Activated T-helper 2 cell treated with anti-CD3 and anti-CD28 coated beads, Interferon-gamma antibody, Interleukin-2, Interleukin-4, amounts not matched to agents 10 μg/mL and 5 μg/mL and 100 μg/mL, durations not matched to agents 14 hours and 24 hours and 36 hours (primary cell): ENCODE data around the gene RBM19. TPM values are rescaled to one million over a fixed set of nuclear protein-coding genes. Genes with fewer than 3 reads are reported as not detected.

Source experiments
- DNase-seq: peaks from one replicate; pipeline ENCODE4 v3.0.0; 2021; ENCODE audit warnings: low spot score
- H3K27ac Mint-ChIP-seq: one replicate; pipeline ENCODE4 v1.8.0; 2021; ENCODE audit warnings: mixed read lengths
- H3K27me3 Mint-ChIP-seq: one replicate; pipeline ENCODE4 v1.8.0; 2021; ENCODE audit warnings: low read depth, mixed read lengths
- H3K36me3 Mint-ChIP-seq: one replicate; pipeline ENCODE4 v1.8.0; 2021; ENCODE audit warnings: low read depth, mixed read lengths
- H3K4me1 Mint-ChIP-seq: one replicate; pipeline ENCODE4 v1.8.0; 2021; ENCODE audit warnings: low read depth, mixed read lengths
- H3K4me3 Mint-ChIP-seq: one replicate; pipeline ENCODE4 v1.8.0; 2021; ENCODE audit warnings: low read depth, mild to moderate bottlenecking, moderate library complexity, mixed read lengths
- H3K9me3 Mint-ChIP-seq: one replicate; pipeline ENCODE4 v1.8.0; 2021; ENCODE audit warnings: mixed read lengths
- intact Hi-C: fragments of 100-400 bp; cut with micrococcal nuclease; formaldehyde crosslinking; loops from one replicate; pipeline ENCODE4 v1.15.1; 2023
- total RNA-seq: library from RNA; stranded (reverse); gene quantifications from 2 replicates; pipeline ENCODE4 v1.2.3, GENCODE V29; 2022

The RBM19 gene
- total RNA-seq, 1 donor from 2014 or later = 96.8 TPM

- no peaks in the 10 kb centered on the region for H3K4me1 Mint-ChIP-seq
- no peak overlapping the region for H3K4me3 Mint-ChIP-seq
- H3K27ac Mint-ChIP-seq = no peak overlapping the region
- no peaks in the 10 kb centered on the region for H3K36me3 Mint-ChIP-seq
- DNase-seq = no peak
- no peaks in the 10 kb centered on the region for H3K27me3 Mint-ChIP-seq
- intact Hi-C loops = no loop called here
- no peaks in the 10 kb centered on the region for H3K9me3 Mint-ChIP-seq
These were observed 195.7 kb downstream of the RBM19 start for GRCh38 chr12:113770389-113770865.

GRCh38 chr12:113769305-113769704 is 196.8 kb downstream of the RBM19 start:
- Mint-ChIP-seq H3K9me3 (no peaks in the 10 kb centered on the region), H3K4me1 (no peaks in the 10 kb centered on the region), H3K27ac (no peak overlapping the region), H3K27me3 (no peaks in the 10 kb centered on the region), H3K4me3 (no peak overlapping the region), H3K36me3 (no peaks in the 10 kb centered on the region)
- DNase-seq = no peak
- intact Hi-C loops = no loop called here

- no peaks in the 10 kb centered on the region for H3K36me3 Mint-ChIP-seq
- no peak for DNase-seq
These were observed 197.3 kb downstream of the RBM19 start for GRCh38 chr12:113768850-113769249.

DNA sequence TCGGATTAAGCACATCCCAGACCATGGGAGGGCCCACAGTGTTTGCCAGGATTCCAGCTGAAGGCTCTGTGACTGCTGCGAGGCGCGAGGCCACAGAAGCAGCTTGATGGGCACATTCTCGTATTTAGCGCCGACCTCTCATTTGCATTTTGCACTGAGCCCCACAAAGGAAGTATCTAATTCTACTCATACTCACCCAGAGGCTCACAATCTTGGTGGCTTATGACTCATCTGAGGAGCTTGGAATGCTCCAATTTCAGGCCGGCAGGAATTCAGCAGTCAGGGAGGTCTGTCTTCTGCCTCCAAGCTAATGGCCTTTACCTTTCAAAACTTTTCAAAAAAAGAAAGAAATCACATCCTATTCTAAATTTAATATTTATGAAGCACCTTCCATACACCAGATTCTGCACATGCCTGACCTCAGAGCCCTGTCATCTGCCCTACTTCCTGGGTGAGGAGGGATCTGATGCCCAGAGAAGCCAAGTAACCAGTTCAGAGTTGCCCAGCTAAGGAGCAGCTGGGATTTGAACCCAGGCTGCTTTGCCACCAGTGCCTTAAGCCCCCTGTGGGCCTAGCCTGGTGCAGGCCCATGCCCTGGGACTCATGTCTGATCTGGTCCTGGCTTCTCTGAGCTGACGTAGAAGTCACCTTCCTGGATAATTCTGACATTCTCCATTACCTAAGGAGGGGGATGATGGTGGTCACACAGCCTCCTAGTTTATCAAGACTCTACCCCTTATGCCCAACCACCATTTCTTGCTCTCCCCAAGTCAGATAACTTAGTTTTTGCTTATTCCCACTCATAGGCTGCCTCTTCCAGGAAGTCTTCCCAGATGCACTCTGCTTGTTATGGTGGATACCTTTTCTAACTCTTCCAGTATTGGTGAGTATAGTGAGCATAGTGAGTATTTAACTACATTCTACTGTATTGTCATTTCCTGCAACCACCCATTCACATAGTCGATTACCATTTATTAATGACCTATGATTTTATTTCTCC is 198.9 kb downstream of the RBM19 start:
- Mint-ChIP-seq H3K4me1 (no peaks in the 10 kb centered on the region), H3K27me3 (no peaks in the 10 kb centered on the region), H3K4me3 (no peak overlapping the region), H3K9me3 (no peaks in the 10 kb centered on the region), H3K36me3 (no peaks in the 10 kb centered on the region), H3K27ac (no peak overlapping the region)
- intact Hi-C loops = no loop called here
- DNase-seq = no peak

More at GRCh38 chr12:113768850-113769249, 197.3 kb downstream of the RBM19 start:
- no peaks in the 10 kb centered on the region for H3K9me3 Mint-ChIP-seq
- no peaks in the 10 kb centered on the region for H3K27me3 Mint-ChIP-seq
- H3K4me1 Mint-ChIP-seq = no peaks in the 10 kb centered on the region
- no peak overlapping the region for H3K27ac Mint-ChIP-seq
- H3K4me3 Mint-ChIP-seq = no peak overlapping the region
- intact Hi-C loops = no loop called here
